Stimulated activated CD8-positive, alpha-beta memory T cell treated with anti-CD3 and anti-CD28 coated beads, Interleukin-7, amount 100 ng/mL, for 48 hours (primary cell): ENCODE measurements around the gene NUMB.

Experiments
- DNase-seq, 2 donors: peaks; one replicate each; pipeline ENCODE4 v3.0.0-alpha.2; 2020; ENCODE audit warnings: low read depth in 1 of 2; ENCODE audit errors: extremely low read depth in 1 of 2

NUMB gene

GRCh38 chr14:73249564-73250316 is 208.6 kb downstream of the NUMB start:
- no peak for DNase-seq

- DNase-seq, result no peak
Measured at GRCh38 chr14:73249108-73249507, 209.2 kb downstream of the NUMB start.

- DNase-seq, result no peak
Measured at GRCh38 chr14:73248108-73248868, 210.1 kb downstream of the NUMB start.

- DNase-seq, result no peak
Measured at GRCh38 chr14:73246387-73247150, 211.8 kb downstream of the NUMB start.

GRCh38 chr14:73245480-73246325 is 212.6 kb downstream of the NUMB start:
- DNase-seq, result peak in 1 of 2 donors; percentile 17

- DNase-seq, result no peak
Measured at GRCh38 chr14:73244541-73245290, 213.6 kb downstream of the NUMB start.

GRCh38 chr14:73243748-73244147 is 214.6 kb downstream of the NUMB start:
- no peak for DNase-seq

GRCh38 chr14:73243341-73243740 is 215.0 kb downstream of the NUMB start:
- DNase-seq, result no peak

GRCh38 chr14:73242357-73242901 is 215.9 kb downstream of the NUMB start:
- no peak for DNase-seq

- DNase-seq, result no peak
Measured at GRCh38 chr14:73241481-73242165, 216.7 kb downstream of the NUMB start.

- no peak for DNase-seq
Measured at GRCh38 chr14:73240816-73241480, 217.4 kb downstream of the NUMB start.

GRCh38 chr14:73239393-73240241 is 218.7 kb downstream of the NUMB start:
- no peak for DNase-seq

GRCh38 chr14:73238941-73239340 is 219.4 kb downstream of the NUMB start:
- no peak for DNase-seq

- DNase-seq, result no peak
Measured at GRCh38 chr14:73238424-73238852, 219.9 kb downstream of the NUMB start.

GRCh38 chr14:73237786-73238423 is 220.4 kb downstream of the NUMB start:
- no peak for DNase-seq

GRCh38 chr14:73237219-73237785 is 221.0 kb downstream of the NUMB start, which contains the start of gene PAPLN:
Gene PAPLN (plus strand): TSS chr14:73237506. CDS start chr14:73239779, 2,273 bp downstream.
- DNase-seq, result no peak
